Testis (tissue), 3 donors: ENCODE measurements around the gene RSBN1L. TPM values are rescaled to one million over a fixed set of nuclear protein-coding genes. Genes with fewer than 3 reads are reported as not detected.

Experiments
- DNase-seq: peaks from one replicate; pipeline ENCODE4 v3.0.0-alpha.2; 2019
- H3K27ac ChIP-seq, 2 donors: fragments of 200-600 bp; sonication (generic); one replicate each; pipeline ENCODE4 v1.5.1; 2019
- H3K27me3 ChIP-seq: fragments of 200-600 bp; sonication (generic); one replicate; pipeline ENCODE4 v1.5.1; 2019
- H3K36me3 ChIP-seq: fragments of 200-600 bp; sonication (generic); one replicate; pipeline ENCODE4 v1.5.1; 2017; ENCODE audit warnings: low read depth; ENCODE audit errors: missing control alignments
- H3K4me1 ChIP-seq: fragments of 200-600 bp; sonication (generic); one replicate; pipeline ENCODE4 v1.5.1; 2019
- H3K4me3 ChIP-seq, 2 donors: fragments of 200-600 bp; sonication (generic); one replicate each; pipeline ENCODE4 v1.5.1; 2017 to 2019
- H3K9me3 ChIP-seq: fragments of 200-600 bp; sonication (generic); one replicate; pipeline ENCODE4 v1.5.1; 2017
- CTCF ChIP-seq, 3 experiments: fragments of 450-650 bp in 2 of 3; fragments of 200-600 bp in 1 of 3; sonication (generic) in 1 of 3; IDR thresholded peaks; one replicate each; pipeline ENCODE4 v1.5.1; 2016 to 2019; ENCODE audit warnings: antibody characterized with exemption in 3 of 3, mild to moderate bottlenecking in 2 of 3, moderate library complexity in 1 of 3
- POLR2A ChIP-seq: fragments of 450-650 bp; IDR thresholded peaks from one replicate; pipeline ENCODE4 v1.6.1; 2017; ENCODE audit warnings: antibody characterized with exemption, mild to moderate bottlenecking, moderate library complexity
- WGBS, 2 donors: methylation state at CpG; one replicate each; pipeline ENCODE4 v1.1.5; 2018; 5-methylcytosine and 5-hydroxymethylcytosine counted together
- intact Hi-C: fragments of 100-400 bp; cut with DNase I; formaldehyde crosslinking; loops from one replicate; pipeline ENCODE4 v1.15.1; 2023; ENCODE audit warnings: low total_unique reads
- polyA plus RNA-seq: library from polyadenylated mRNA; stranded (reverse); fragments of 350-450 nt; fragmentation: Illumina TruSeq; extraction: RNeasy Lipid Tissue Mini Kit (QIAGEN cat#74804); gene quantifications from one replicate; pipeline ENCODE4 v1.2.3, GENCODE V29; 2014; ENCODE audit warnings: low read depth, low replicate concordance; ENCODE audit not compliant: insufficient read depth
- total RNA-seq, 2 donors: library from RNA; depleted of rRNA; stranded (reverse); fragments of >200 nt; gene quantifications; one replicate each; pipeline ENCODE4 v1.2.3, GENCODE V29; 2016

RSBN1L gene
- total and polyA plus RNA-seq, 3 donors from 2014 or later: 33.0 to 40.1 (median 38.1) TPM

- peaks cover 15% of the 10 kb centered on the region for H3K4me1 ChIP-seq
- no peak for TF ChIP-seq CTCF (IDR thresholded peaks at IDR 0.05)
- TF ChIP-seq POLR2A: no peak
- H3K9me3 ChIP-seq: no peaks in the 10 kb centered on the region
- H3K36me3 ChIP-seq: no peaks in the 10 kb centered on the region
- no peak overlapping the region for H3K4me3 ChIP-seq
- WGBS, 2 donors: 74 to 88% methylated on average over 3 of the region's 3 CpGs
- H3K27ac ChIP-seq: no peak overlapping the region
- intact Hi-C loops: no loop called here
- H3K27me3 ChIP-seq: no peaks in the 10 kb centered on the region
- DNase-seq: no peak
These were observed 31.3 kb downstream of the RSBN1L start for GRCh38 chr7:77727527-77727926.

GRCh38 chr7:77727936-77728701, 31.9 kb downstream of the RSBN1L start:
- DNase-seq: no peak
- intact Hi-C loops: no loop called here
- Histone ChIP-seq H3K27ac (no peak overlapping the region), H3K4me3 (no peak overlapping the region), H3K9me3 (no peaks in the 10 kb centered on the region), H3K4me1 (peaks cover 15% of the 10 kb centered on the region), H3K27me3 (no peaks in the 10 kb centered on the region), H3K36me3 (no peaks in the 10 kb centered on the region)
- TF ChIP-seq CTCF (IDR thresholded peaks at IDR 0.05) (no peak), POLR2A (no peak)
- 30 to 37% methylated on average over 8 of the region's 8 CpGs for WGBS, 2 donors

GRCh38 chr7:77729574-77730348, 33.5 kb downstream of the RSBN1L start:
- no peak overlapping the region for H3K27ac ChIP-seq
- H3K4me1 ChIP-seq: peaks cover 19% of the 10 kb centered on the region

GRCh38 chr7:77731716-77732115, 35.5 kb downstream of the RSBN1L start:
- DNase-seq: no peak
- TF ChIP-seq CTCF (IDR thresholded peaks at IDR 0.05): no peak
- no peak for TF ChIP-seq POLR2A
- no peak overlapping the region for H3K4me3 ChIP-seq
- H3K9me3 ChIP-seq: no peaks in the 10 kb centered on the region
- H3K4me1 ChIP-seq: peaks cover 20% of the 10 kb centered on the region
- no peaks in the 10 kb centered on the region for H3K36me3 ChIP-seq
- 37 to 50% methylated on average over 1 of the region's 1 CpG for WGBS, 2 donors
- H3K27ac ChIP-seq: no peak overlapping the region
- intact Hi-C loops: no loop called here
- no peaks in the 10 kb centered on the region for H3K27me3 ChIP-seq

More at GRCh38 chr7:77729574-77730348, 33.5 kb downstream of the RSBN1L start:
- no peaks in the 10 kb centered on the region for H3K36me3 ChIP-seq
- H3K27me3 ChIP-seq: no peaks in the 10 kb centered on the region
- WGBS, 2 donors: 88 to 90% methylated on average over 3 of the region's 3 CpGs
- H3K4me3 ChIP-seq: no peak overlapping the region
- no peaks in the 10 kb centered on the region for H3K9me3 ChIP-seq
- no peak for DNase-seq
- intact Hi-C loops: no loop called here
- TF ChIP-seq POLR2A: no peak
- no peak for TF ChIP-seq CTCF (IDR thresholded peaks at IDR 0.05)
